ENCODE results near the gene STEAP4.

The STEAP4 gene

DNA sequence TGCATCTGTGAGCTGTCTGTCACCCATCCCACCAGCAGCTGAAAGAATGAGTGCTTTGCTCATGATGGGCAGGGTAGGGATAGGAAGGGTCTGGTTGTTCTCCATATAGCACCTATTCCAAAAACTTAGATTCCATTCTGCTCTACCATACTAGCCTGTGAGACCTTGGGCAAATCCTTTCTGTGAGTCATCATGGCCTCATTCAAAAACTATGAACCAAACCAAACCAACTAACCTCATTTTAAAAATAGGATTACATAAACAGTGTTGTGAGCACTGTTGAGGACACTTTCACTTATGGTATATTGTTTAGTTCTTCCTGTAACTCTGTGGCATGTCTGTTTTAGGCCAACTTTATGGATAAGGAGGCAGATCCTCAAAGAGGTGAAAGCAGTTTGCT is 30.9 kb upstream of the STEAP4 start:
- H3K27me3 ChIP-seq (ENCODE audit: insufficient read depth, low read length): no peaks in the 10 kb centered on the region

DNA sequence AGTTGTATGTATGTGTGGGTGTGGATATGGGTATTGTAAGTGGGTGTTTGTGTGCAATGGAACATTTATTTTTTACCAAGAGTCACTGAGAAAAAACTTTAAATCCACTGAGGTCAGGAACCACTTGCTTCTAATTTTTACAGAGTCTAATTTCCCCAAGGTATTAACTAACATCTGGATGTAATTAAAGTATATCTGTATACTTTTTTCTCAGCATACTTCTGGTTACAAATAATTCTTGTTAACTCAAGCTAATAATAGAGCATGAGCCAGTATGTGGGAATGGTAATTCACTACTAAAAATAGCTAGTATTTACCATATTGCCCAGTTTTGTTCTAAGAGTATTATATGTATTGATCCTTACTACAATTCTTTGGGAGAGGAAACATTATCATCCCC is 24.6 kb upstream of the STEAP4 start:
- Histone ChIP-seq H3K36me3 (ENCODE audit: insufficient read depth, low read length) (no peaks in the 10 kb centered on the region), H3K4me3 (ENCODE audit: low read depth, low read length) (no peak overlapping the region), H3K27ac (ENCODE audit: low read depth, low read length) (no peak overlapping the region), H3K79me2 (ENCODE audit: control insufficient read depth, insufficient read depth, low read length, unreplicated experiment) (no peaks in the 10 kb centered on the region), H3K27me3 (ENCODE audit: insufficient read depth, low read length) (no peaks in the 10 kb centered on the region), H3K4me1 (ENCODE audit: control insufficient read depth, insufficient read depth, low read length, unreplicated experiment) (no peaks in the 10 kb centered on the region), H2AFZ (ENCODE audit: low read length, unreplicated experiment) (no peak overlapping the region)

More for the DNA sequence above, 30.9 kb upstream of the STEAP4 start:
- Histone ChIP-seq H3K4me1 (ENCODE audit: control insufficient read depth, insufficient read depth, low read length, unreplicated experiment) (peaks cover 26% of the 10 kb centered on the region), H3K27ac (ENCODE audit: low read depth, low read length) (peak overlapping the region; percentile 13; the same call in 1 of the 2 replicates), H2AFZ (ENCODE audit: low read length, unreplicated experiment) (no peak overlapping the region), H3K4me3 (ENCODE audit: low read depth, low read length) (peak overlapping the region; percentile 40; the same call in 1 of the 2 replicates), H3K79me2 (ENCODE audit: control insufficient read depth, insufficient read depth, low read length, unreplicated experiment) (no peaks in the 10 kb centered on the region), H3K36me3 (ENCODE audit: insufficient read depth, low read length) (no peaks in the 10 kb centered on the region)

DNA sequence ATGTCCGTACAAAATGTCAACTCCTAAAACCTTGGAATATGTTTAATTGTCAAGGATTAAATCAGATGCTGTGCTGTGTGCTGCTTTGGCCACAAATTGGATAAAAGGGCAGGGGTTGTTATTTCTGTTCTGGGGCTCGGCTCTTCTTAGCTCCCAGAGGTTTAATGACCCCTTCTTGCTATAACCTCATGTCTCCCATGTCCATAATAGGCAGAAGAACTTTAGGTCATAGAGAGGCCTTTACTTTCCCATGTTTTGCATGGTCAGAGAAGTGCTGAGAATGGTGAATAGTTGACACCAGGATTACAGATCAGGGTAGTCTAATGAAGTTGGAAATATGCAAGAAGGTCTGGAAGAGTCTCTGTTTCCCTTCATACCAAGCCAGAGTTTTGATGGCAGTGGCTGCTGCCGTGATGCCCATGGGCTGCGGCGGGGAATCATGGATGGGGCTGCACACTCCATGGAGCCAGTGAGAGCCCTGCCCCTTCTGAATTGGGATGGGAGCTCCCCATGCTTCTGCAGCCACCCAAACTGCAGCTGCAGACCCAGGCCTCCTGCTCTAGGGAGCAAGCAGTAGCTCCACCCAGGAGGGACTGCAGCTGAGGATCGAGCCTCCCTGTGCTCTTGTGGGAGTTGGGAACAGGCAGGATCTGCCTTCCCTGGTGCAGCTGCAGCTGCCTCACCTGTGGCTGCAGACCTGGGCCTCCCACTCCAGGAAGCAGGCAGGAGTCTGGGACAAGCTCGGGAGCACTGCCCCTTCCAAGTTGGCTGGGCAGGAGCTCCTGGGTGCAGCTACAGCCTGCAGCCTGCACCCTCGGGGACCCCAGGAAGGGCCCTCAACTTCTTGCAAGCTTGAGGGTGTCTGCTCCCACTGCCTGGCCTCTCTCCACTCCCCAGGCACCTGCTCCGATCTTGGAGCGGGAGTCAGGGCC is 23.1 kb upstream of the STEAP4 start:
- H3K36me3 ChIP-seq (ENCODE audit: insufficient read depth, low read length): no peaks in the 10 kb centered on the region
- H3K4me3 ChIP-seq (ENCODE audit: low read depth, low read length): no peak overlapping the region
- no peak overlapping the region for H2AFZ ChIP-seq (ENCODE audit: low read length, unreplicated experiment)
- no peak overlapping the region for H3K27ac ChIP-seq (ENCODE audit: low read depth, low read length)
- H3K79me2 ChIP-seq (ENCODE audit: control insufficient read depth, insufficient read depth, low read length, unreplicated experiment): no peaks in the 10 kb centered on the region
- no peaks in the 10 kb centered on the region for H3K27me3 ChIP-seq (ENCODE audit: insufficient read depth, low read length)
- H3K4me1 ChIP-seq (ENCODE audit: control insufficient read depth, insufficient read depth, low read length, unreplicated experiment): no peaks in the 10 kb centered on the region

DNA sequence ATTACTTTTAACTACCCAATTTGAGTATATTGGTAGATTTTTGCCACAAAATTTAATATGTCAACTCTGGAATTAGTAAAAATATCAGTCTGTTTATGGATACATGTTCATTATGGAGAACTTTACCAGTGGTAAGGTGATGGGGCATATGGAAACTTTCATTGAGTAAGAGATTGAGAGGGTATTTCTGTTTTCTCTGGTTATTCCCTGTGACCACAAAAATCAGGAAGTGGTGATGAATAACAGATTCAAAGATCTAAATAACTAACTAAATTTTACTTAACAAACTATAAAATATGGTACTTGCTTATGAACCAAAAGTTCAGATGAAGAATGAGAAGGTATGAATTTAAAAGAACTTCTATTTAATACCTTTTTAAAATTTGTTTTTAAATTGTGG is 22.1 kb upstream of the STEAP4 start:
- Histone ChIP-seq H3K27me3 (ENCODE audit: insufficient read depth, low read length) (no peaks in the 10 kb centered on the region), H3K27ac (ENCODE audit: low read depth, low read length) (no peak overlapping the region), H2AFZ (ENCODE audit: low read length, unreplicated experiment) (no peak overlapping the region)

DNA sequence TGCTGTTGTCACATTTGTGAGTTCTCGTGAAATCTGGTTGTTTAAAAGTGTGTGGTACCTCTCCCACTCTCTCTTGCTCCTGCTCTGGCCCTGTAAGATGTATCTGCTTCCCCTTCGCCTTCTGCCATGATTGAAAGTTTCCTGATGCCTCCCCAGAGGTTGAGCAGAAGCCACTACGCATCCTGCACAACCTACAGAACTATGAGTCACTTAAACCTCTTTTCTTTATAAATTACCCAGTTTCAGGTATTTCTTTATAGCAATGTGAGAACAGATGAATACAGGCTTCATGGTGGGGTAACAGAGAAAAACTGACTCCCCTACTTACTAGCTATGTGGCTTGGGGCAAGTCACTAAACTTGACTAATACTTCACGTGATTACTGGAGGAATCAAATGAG is 18.0 kb upstream of the STEAP4 start:
- H3K27ac ChIP-seq (ENCODE audit: low read depth, low read length): no peak overlapping the region
- H3K4me1 ChIP-seq (ENCODE audit: control insufficient read depth, insufficient read depth, low read length, unreplicated experiment): no peaks in the 10 kb centered on the region
- H3K4me3 ChIP-seq (ENCODE audit: low read depth, low read length): no peak overlapping the region
- H2AFZ ChIP-seq (ENCODE audit: low read length, unreplicated experiment): no peak overlapping the region
- H3K79me2 ChIP-seq (ENCODE audit: control insufficient read depth, insufficient read depth, low read length, unreplicated experiment): no peaks in the 10 kb centered on the region
- no peaks in the 10 kb centered on the region for H3K27me3 ChIP-seq (ENCODE audit: insufficient read depth, low read length)
- no peaks in the 10 kb centered on the region for H3K36me3 ChIP-seq (ENCODE audit: insufficient read depth, low read length)

More for the DNA sequence above, 22.1 kb upstream of the STEAP4 start:
- H3K4me1 ChIP-seq (ENCODE audit: control insufficient read depth, insufficient read depth, low read length, unreplicated experiment): no peaks in the 10 kb centered on the region
- H3K36me3 ChIP-seq (ENCODE audit: insufficient read depth, low read length): no peaks in the 10 kb centered on the region
- no peak overlapping the region for H3K4me3 ChIP-seq (ENCODE audit: low read depth, low read length)
- H3K79me2 ChIP-seq (ENCODE audit: control insufficient read depth, insufficient read depth, low read length, unreplicated experiment): no peaks in the 10 kb centered on the region

DNA sequence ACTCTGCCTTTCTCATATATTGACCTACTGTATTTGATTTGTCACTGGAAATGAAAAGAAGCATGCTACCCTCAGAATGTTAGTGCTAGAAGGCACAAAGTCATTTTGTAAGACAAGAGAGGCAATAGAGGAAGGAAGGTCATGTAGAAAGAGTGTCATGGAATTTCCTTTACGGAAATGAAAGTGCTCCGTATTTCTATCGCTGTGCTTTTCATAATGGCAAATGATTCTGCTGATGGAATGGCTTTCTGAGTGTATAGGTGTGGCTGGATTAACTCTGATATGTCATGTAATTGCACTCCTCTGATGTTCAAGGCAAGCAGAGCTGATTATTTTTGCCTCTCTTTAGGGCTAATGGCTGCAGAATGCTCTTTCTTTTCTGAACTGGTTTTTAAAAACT is 15.5 kb upstream of the STEAP4 start:
- Histone ChIP-seq H3K27ac (ENCODE audit: low read depth, low read length) (no peak overlapping the region), H3K36me3 (ENCODE audit: insufficient read depth, low read length) (no peaks in the 10 kb centered on the region), H3K27me3 (ENCODE audit: insufficient read depth, low read length) (no peaks in the 10 kb centered on the region), H3K4me3 (ENCODE audit: low read depth, low read length) (no peak overlapping the region), H2AFZ (ENCODE audit: low read length, unreplicated experiment) (no peak overlapping the region), H3K79me2 (ENCODE audit: control insufficient read depth, insufficient read depth, low read length, unreplicated experiment) (no peaks in the 10 kb centered on the region), H3K4me1 (ENCODE audit: control insufficient read depth, insufficient read depth, low read length, unreplicated experiment) (no peaks in the 10 kb centered on the region)

DNA sequence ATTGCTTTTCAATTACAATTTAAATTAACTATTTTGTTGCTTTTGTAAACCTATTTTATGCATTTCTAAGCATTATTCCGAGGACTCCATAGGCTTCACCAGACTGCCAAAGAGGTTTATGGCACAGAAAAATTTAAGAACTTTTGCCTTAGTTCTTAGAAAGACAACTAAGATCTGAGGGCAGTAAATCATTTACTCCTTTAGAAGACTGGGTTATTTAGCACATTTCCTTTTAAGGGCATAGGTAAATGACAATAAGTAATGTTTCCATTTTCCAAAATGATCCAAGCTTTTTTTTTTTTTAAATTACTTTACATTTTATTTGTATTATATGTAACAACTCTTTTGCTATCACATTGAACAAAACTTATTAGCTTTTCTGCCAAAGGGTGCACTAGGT is 15.0 kb upstream of the STEAP4 start:
- H3K36me3 ChIP-seq (ENCODE audit: insufficient read depth, low read length): no peaks in the 10 kb centered on the region
- no peak overlapping the region for H2AFZ ChIP-seq (ENCODE audit: low read length, unreplicated experiment)
- H3K4me1 ChIP-seq (ENCODE audit: control insufficient read depth, insufficient read depth, low read length, unreplicated experiment): no peaks in the 10 kb centered on the region
- no peaks in the 10 kb centered on the region for H3K27me3 ChIP-seq (ENCODE audit: insufficient read depth, low read length)
- no peak overlapping the region for H3K4me3 ChIP-seq (ENCODE audit: low read depth, low read length)
- no peak overlapping the region for H3K27ac ChIP-seq (ENCODE audit: low read depth, low read length)
- no peaks in the 10 kb centered on the region for H3K79me2 ChIP-seq (ENCODE audit: control insufficient read depth, insufficient read depth, low read length, unreplicated experiment)

DNA sequence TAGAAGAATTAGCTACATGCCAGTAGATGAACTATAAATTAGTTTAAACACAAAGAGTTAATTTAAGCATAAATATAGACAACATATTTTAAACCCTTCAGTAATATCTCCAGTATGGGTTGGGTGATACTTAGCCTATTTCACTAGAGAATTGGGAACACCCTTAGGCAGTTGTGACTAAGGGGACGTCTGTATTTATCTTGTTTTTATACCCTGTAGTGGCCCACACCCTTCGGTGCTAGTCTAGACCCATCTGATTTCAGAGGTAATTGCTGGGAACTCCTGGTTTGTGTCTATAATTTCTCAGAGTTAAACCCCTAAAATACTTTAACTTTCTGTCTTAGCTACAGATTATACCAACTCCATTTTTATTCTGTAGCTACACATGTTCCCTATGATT is 11.5 kb upstream of the STEAP4 start:
- Histone ChIP-seq H3K36me3 (ENCODE audit: insufficient read depth, low read length) (no peaks in the 10 kb centered on the region), H3K4me3 (ENCODE audit: low read depth, low read length) (no peak overlapping the region), H3K4me1 (ENCODE audit: control insufficient read depth, insufficient read depth, low read length, unreplicated experiment) (no peaks in the 10 kb centered on the region), H3K79me2 (ENCODE audit: control insufficient read depth, insufficient read depth, low read length, unreplicated experiment) (no peaks in the 10 kb centered on the region), H2AFZ (ENCODE audit: low read length, unreplicated experiment) (no peak overlapping the region), H3K27ac (ENCODE audit: low read depth, low read length) (no peak overlapping the region), H3K27me3 (ENCODE audit: insufficient read depth, low read length) (no peaks in the 10 kb centered on the region)

DNA sequence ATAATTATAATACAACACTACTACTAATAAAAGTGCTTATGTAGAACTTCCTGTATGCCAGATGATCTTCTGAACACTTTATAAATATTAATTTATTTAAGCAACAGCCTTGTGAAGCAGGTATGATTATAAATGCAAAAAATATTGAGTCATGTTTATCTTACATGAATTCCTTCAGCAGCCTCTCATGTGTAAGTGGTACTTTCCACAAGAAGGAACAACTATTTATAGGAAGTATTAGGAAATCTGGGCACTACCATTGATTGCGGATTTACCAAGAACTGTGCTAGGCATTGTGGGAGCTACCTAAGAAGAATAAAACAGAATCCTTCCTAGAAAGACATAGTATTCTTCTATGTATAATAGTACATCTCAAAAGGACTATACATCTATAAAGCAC is 10.7 kb upstream of the STEAP4 start:
- H3K27me3 ChIP-seq (ENCODE audit: insufficient read depth, low read length): no peaks in the 10 kb centered on the region
- no peaks in the 10 kb centered on the region for H3K4me1 ChIP-seq (ENCODE audit: control insufficient read depth, insufficient read depth, low read length, unreplicated experiment)
- no peaks in the 10 kb centered on the region for H3K36me3 ChIP-seq (ENCODE audit: insufficient read depth, low read length)
- H3K27ac ChIP-seq (ENCODE audit: low read depth, low read length): no peak overlapping the region
- no peak overlapping the region for H3K4me3 ChIP-seq (ENCODE audit: low read depth, low read length)
- H3K79me2 ChIP-seq (ENCODE audit: control insufficient read depth, insufficient read depth, low read length, unreplicated experiment): no peaks in the 10 kb centered on the region
- no peak overlapping the region for H2AFZ ChIP-seq (ENCODE audit: low read length, unreplicated experiment)

DNA sequence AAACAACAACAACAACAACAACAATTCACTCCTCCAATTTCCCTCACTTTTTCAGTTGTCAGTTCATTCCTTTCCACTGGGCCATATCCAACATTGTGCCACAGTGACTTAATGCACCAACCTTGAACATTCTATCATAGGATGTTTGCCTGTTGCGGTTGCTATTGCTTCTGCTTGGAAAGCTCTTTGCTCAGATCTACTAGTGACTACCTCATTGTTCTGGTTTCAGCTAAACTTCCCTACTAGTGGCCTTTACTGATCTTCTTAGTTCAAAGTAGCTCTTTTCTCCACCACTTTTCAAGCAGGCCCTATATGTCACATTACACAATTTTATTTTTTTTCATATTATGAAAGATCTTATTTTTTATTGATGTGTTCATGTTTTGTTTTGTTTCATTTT is 9.8 kb upstream of the STEAP4 start:
- H3K4me3 ChIP-seq (ENCODE audit: low read depth, low read length): no peak overlapping the region
- H3K27ac ChIP-seq (ENCODE audit: low read depth, low read length): no peak overlapping the region
- no peaks in the 10 kb centered on the region for H3K79me2 ChIP-seq (ENCODE audit: control insufficient read depth, insufficient read depth, low read length, unreplicated experiment)
- H3K36me3 ChIP-seq (ENCODE audit: insufficient read depth, low read length): no peaks in the 10 kb centered on the region
- no peaks in the 10 kb centered on the region for H3K27me3 ChIP-seq (ENCODE audit: insufficient read depth, low read length)
- no peak overlapping the region for H2AFZ ChIP-seq (ENCODE audit: low read length, unreplicated experiment)
- peaks cover 9% of the 10 kb centered on the region for H3K4me1 ChIP-seq (ENCODE audit: control insufficient read depth, insufficient read depth, low read length, unreplicated experiment)

DNA sequence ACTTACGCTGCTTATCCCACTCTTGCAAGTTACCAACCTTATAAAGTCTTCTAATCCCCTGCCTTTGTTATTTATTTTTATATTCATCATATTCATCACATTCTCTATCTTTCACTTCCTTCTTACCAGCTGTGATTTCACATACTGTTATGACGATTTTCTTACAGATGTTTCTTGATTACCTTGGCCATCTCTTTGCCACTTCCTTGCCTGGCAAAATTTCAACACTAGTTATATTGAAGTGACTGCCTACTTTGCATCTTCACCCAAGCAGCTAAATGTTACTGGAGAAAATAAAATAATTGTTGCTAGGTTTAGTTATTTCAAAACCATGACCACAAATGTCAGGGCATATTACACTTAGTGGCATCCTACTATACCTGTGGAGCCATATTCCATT is 8.8 kb upstream of the STEAP4 start:
- H3K27me3 ChIP-seq (ENCODE audit: insufficient read depth, low read length): no peaks in the 10 kb centered on the region
- H3K4me3 ChIP-seq (ENCODE audit: low read depth, low read length): no peak overlapping the region
- no peak overlapping the region for H3K27ac ChIP-seq (ENCODE audit: low read depth, low read length)
- H3K36me3 ChIP-seq (ENCODE audit: insufficient read depth, low read length): no peaks in the 10 kb centered on the region
- peaks cover 13% of the 10 kb centered on the region for H3K4me1 ChIP-seq (ENCODE audit: control insufficient read depth, insufficient read depth, low read length, unreplicated experiment)
- H2AFZ ChIP-seq (ENCODE audit: low read length, unreplicated experiment): no peak overlapping the region
- H3K79me2 ChIP-seq (ENCODE audit: control insufficient read depth, insufficient read depth, low read length, unreplicated experiment): no peaks in the 10 kb centered on the region
